A673 (cell line): Measurements from ENCODE around the gene CARD8. TPM values are rescaled to one million over a fixed set of nuclear protein-coding genes. Genes with fewer than 3 reads are reported as not detected.

Experiments used
- BruUV-seq: library from RNA; stranded (reverse); fragments of 400-500 nt; replicated peaks from 2 replicates; lab custom pipeline; 2021; lab: Mats Ljungman, UMichigan
- CTCF ChIA-PET: fragments of 300-600 bp; sonication (Branson Sonifier 250); formaldehyde crosslinking; loops from one replicate; lab custom pipeline; 2022; ENCODE audit warnings: antibody characterized with exemption; lab: Charles Lee
- POLR2A ChIA-PET: fragments of 300-600 bp; sonication (Branson Sonifier 250); formaldehyde crosslinking; loops from one replicate; lab custom pipeline; 2022; ENCODE audit warnings: antibody characterized with exemption; ENCODE audit not compliant: low non-redundant PET; lab: Charles Lee
- DNase-seq: peaks from one replicate; pipeline ENCODE4 v3.0.0-alpha.2; 2015; ENCODE audit warnings: low spot score
- H3K27ac ChIP-seq: fragments of 200-600 bp; sonication (generic); 2 replicates; pipeline ENCODE4 v1.5.1; 2016; ENCODE audit warnings: mixed run types, low read depth, mild to moderate bottlenecking, mixed read lengths, antibody characterized with exemption, low read length; ENCODE audit not compliant: poor library complexity, severe bottlenecking
- H3K27me3 ChIP-seq: fragments of 200-600 bp; sonication (generic); replicated peaks from 2 replicates; pipeline ENCODE4 v1.6.1; 2017; ENCODE audit warnings: mixed run types, low read depth, mild to moderate bottlenecking, mixed read lengths, antibody characterized with exemption, low read length; ENCODE audit not compliant: insufficient read depth, poor library complexity
- H3K36me3 ChIP-seq: fragments of 200-600 bp; sonication (generic); 2 replicates; pipeline ENCODE4 v1.6.1; 2016; ENCODE audit warnings: mixed run types, mild to moderate bottlenecking, mixed read lengths, antibody characterized with exemption, low read length; ENCODE audit not compliant: insufficient read depth, poor library complexity, severe bottlenecking
- H3K4me1 ChIP-seq: fragments of 200-600 bp; sonication (generic); 2 replicates; pipeline ENCODE4 v1.6.1; 2017; ENCODE audit warnings: mixed run types, mild to moderate bottlenecking, mixed read lengths, antibody characterized with exemption, low read length; ENCODE audit not compliant: insufficient read depth, poor library complexity, severe bottlenecking
- H3K4me3 ChIP-seq: fragments of 200-600 bp; sonication (generic); 2 replicates; pipeline ENCODE4 v1.5.1; 2016; ENCODE audit warnings: low read depth, mixed run types, mild to moderate bottlenecking, mixed read lengths, low read length; ENCODE audit not compliant: poor library complexity, severe bottlenecking
- H3K9me3 ChIP-seq: fragments of 200-600 bp; sonication (generic); 2 replicates; pipeline ENCODE4 v1.6.1; 2016; ENCODE audit warnings: mixed run types, low read depth, mild to moderate bottlenecking, mixed read lengths, antibody characterized with exemption, low read length; ENCODE audit not compliant: poor library complexity, severe bottlenecking
- EZH2 ChIP-seq: fragments of 200-600 bp; sonication (generic); IDR thresholded peaks from 2 replicates; pipeline ENCODE4 v1.6.1; 2017; ENCODE audit warnings: borderline replicate concordance, low read depth, mild to moderate bottlenecking, mixed read lengths, antibody characterized with exemption, low read length; ENCODE audit not compliant: poor library complexity, severe bottlenecking
- intact Hi-C: fragments of 100-400 bp; cut with micrococcal nuclease; formaldehyde crosslinking; loops from one replicate; pipeline ENCODE4 v1.10.0; 2022; ENCODE audit not compliant: unreplicated experiment
- total RNA-seq: library from RNA; stranded (reverse); gene quantifications from 2 replicates; pipeline ENCODE4 v1.2.3, GENCODE V29; 2021
- TF ChIP-seq, protein P1 (sequence below): fragments of 300-800, 200-600 bp; sonication (generic); conservative IDR thresholded peaks from 2 replicates; pipeline ENCODE4 v1.5.1; 2017; ENCODE audit warnings: low read depth, mild to moderate bottlenecking, antibody characterized with exemption, low read length, moderate library complexity, mixed read lengths

CARD8 gene
- total RNA-seq, 1 experiment from 2014 or later = 151 TPM

DNA sequence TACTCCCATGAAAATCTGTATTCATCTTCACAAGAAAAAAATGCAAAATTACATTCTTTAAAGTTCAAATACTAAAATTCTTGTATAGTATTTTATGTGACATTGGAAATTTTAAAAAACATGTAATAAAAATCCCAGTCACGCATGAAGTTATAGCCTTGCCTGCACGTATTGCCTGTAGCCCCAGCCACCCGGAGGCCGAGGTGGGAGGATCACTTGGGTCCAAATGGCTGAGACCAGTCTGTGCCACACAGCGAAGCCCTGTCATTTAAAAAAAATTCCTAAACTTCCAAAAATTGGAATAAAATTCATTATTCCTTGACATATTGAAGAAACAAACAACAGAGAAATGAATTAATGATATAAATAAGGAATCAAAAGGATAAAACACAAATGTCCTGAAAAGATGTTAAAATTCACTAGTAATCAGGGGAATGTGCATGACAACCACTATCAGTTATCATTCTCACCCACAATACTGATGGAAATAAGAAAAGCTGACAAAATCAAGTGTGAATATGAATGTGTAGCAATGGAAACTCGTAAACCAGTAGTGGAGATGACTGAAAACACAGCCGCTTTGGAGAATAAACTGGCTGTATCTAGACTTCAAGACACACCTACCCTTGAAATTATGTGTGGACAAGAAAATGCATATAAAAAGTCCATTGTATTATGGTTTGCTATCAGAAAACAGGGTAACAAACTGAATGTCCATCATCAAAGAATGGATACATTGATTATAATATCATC is 7.5 kb downstream of the CARD8 start:
- Histone ChIP-seq H3K36me3 (peaks cover 32% of the 10 kb centered on the region), H3K9me3 (no peaks in the 10 kb centered on the region), H3K4me1 (peaks cover 78% of the 10 kb centered on the region), H3K4me3 (peak overlapping the region; percentile 42), H3K27me3 (no peaks in the 10 kb centered on the region), H3K27ac (peak overlapping the region; percentile 98)
- ChIA-PET CTCF (no interaction called here), POLR2A (no interaction called here)
- intact Hi-C loops = loop anchor here (5.0 kb wide), 1 partner anchor 46 kb away; no protein-coding TSS in a partner anchor
- TF ChIP-seq, protein P1, sequence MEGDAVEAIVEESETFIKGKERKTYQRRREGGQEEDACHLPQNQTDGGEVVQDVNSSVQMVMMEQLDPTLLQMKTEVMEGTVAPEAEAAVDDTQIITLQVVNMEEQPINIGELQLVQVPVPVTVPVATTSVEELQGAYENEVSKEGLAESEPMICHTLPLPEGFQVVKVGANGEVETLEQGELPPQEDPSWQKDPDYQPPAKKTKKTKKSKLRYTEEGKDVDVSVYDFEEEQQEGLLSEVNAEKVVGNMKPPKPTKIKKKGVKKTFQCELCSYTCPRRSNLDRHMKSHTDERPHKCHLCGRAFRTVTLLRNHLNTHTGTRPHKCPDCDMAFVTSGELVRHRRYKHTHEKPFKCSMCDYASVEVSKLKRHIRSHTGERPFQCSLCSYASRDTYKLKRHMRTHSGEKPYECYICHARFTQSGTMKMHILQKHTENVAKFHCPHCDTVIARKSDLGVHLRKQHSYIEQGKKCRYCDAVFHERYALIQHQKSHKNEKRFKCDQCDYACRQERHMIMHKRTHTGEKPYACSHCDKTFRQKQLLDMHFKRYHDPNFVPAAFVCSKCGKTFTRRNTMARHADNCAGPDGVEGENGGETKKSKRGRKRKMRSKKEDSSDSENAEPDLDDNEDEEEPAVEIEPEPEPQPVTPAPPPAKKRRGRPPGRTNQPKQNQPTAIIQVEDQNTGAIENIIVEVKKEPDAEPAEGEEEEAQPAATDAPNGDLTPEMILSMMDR = no peak
- no peak for TF ChIP-seq EZH2
- DNase-seq = no peak
- BruUV-seq = no TSS peak

DNA sequence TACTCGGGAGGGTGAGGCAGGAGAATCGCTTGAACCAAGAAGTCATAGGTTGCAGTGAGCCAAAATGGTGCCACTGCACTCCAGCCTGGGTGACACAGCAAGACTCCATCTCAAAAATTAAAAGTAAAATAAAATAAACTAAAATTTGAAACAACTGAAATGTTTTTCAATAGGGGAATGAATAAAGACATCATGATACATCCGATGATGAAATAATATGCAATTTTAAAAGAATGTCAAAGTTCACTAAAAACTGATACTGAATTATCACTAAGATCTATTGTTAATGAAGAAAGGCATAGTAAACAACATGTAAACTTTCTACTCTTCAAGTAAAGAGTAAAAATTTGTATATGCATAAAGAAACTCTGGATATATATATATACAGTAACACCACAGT is 8.5 kb downstream of the CARD8 start:
- Histone ChIP-seq H3K4me1 (peaks cover 80% of the 10 kb centered on the region), H3K9me3 (no peaks in the 10 kb centered on the region), H3K27me3 (no peaks in the 10 kb centered on the region), H3K4me3 (no peak overlapping the region), H3K27ac (peak overlapping the region; percentile 61), H3K36me3 (peaks cover 40% of the 10 kb centered on the region)
- ChIA-PET CTCF (no interaction called here), POLR2A (no interaction called here)
- TF ChIP-seq, protein P1 = no peak
- TF ChIP-seq EZH2 = no peak
- BruUV-seq = no TSS peak
- intact Hi-C loops = loop anchor here (5.0 kb wide), 1 partner anchor 45 kb away; no protein-coding TSS in a partner anchor
- no peak for DNase-seq

DNA sequence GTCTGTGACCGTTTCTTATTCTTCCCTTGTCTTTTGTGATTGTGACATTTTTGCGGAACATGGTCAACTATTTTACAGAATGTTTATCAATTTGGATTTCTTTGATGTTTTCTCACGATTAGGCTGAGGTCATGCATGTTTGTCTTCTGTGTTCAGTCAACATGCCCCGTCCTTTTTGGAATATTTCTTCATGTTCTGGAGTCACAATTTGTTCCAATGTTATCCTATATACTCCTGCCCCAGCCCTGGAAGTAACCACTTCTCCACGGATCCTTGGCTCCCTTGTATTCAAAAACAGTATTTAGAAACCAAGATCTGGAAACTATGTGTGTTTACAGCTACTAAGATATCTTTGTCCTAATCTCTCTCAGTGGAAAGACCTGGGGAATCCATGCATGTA is 9.6 kb downstream of the CARD8 start:
- H3K4me3 ChIP-seq = no peak overlapping the region
- intact Hi-C loops = loop anchor here (5.0 kb wide), 1 partner anchor 44 kb away; no protein-coding TSS in a partner anchor
- ChIA-PET POLR2A (no interaction called here), CTCF (no interaction called here)
- H3K36me3 ChIP-seq = peaks cover 51% of the 10 kb centered on the region
- no peak for DNase-seq
- peak overlapping the region; percentile 61 for H3K27ac ChIP-seq
- H3K4me1 ChIP-seq = peaks cover 69% of the 10 kb centered on the region
- BruUV-seq = no TSS peak
- H3K27me3 ChIP-seq = no peaks in the 10 kb centered on the region
- TF ChIP-seq EZH2 = no peak
- TF ChIP-seq, protein P1 = no peak
- H3K9me3 ChIP-seq = no peaks in the 10 kb centered on the region
